ENCODE measurements around the gene NSG2. TPM values are rescaled to one million over a fixed set of nuclear protein-coding genes. Genes with fewer than 3 reads are reported as not detected.

NSG2 gene
- polyA plus RNA-seq, 1 experiment = not detected

DNA sequence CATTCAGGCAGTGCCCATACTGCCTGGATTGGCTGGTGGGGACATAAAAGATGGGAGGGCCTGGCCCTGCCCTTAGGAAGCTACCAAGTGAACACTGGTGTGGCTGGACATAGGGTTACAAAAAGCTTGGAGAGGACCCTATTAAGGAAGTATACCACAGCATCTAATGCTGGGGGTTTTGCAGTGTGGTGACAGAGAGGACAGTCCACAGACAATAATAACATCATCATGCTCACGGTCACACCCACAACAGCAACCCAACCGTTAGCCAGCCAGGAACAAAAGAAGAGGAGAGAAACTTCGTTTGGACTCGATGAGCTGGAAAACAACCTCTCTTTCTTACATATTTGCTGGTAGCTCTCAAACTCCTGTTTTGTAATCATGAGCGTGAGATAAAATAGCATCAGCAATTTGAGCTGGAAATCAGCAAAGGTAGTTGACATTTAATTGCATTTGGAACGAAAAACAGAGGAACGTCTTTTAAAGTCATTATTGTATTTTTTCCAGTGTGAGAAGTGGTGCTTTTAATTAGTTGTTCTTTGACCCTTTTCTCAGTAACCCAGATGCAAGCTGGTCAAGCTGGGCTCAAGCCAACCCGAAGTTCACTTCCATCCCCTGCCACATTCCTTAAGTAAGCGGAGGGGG is 73.4 kb downstream of the NSG2 start:
- ChIA-PET CTCF (interaction anchor here (1.0 kb wide), 1 partner anchor 193 kb away, joined by 3 read pairs; no protein-coding TSS in a partner anchor), POLR2A (no interaction called here)
- no peak for DNase-seq (ENCODE audit: low read depth, low spot score)
- Histone ChIP-seq H3K27ac (ENCODE audit: low read depth, low read length) (no peak overlapping the region), H3K27me3 (ENCODE audit: control insufficient read depth, insufficient read depth, low read length) (no peaks in the 10 kb centered on the region), H3K4me3 (ENCODE audit: low read depth, low read length) (no peak overlapping the region), H3K9me3 (ENCODE audit: control insufficient read depth, insufficient read depth, low read length) (no peaks in the 10 kb centered on the region)
- TF ChIP-seq, protein P1, sequence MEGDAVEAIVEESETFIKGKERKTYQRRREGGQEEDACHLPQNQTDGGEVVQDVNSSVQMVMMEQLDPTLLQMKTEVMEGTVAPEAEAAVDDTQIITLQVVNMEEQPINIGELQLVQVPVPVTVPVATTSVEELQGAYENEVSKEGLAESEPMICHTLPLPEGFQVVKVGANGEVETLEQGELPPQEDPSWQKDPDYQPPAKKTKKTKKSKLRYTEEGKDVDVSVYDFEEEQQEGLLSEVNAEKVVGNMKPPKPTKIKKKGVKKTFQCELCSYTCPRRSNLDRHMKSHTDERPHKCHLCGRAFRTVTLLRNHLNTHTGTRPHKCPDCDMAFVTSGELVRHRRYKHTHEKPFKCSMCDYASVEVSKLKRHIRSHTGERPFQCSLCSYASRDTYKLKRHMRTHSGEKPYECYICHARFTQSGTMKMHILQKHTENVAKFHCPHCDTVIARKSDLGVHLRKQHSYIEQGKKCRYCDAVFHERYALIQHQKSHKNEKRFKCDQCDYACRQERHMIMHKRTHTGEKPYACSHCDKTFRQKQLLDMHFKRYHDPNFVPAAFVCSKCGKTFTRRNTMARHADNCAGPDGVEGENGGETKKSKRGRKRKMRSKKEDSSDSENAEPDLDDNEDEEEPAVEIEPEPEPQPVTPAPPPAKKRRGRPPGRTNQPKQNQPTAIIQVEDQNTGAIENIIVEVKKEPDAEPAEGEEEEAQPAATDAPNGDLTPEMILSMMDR (IDR thresholded peaks at IDR 0.05; ENCODE audit: low read depth, low read length) = no peak

- ChIA-PET CTCF (interaction anchor here (1.0 kb wide), 1 partner anchor 192 kb away, joined by 3 read pairs; no protein-coding TSS in a partner anchor), POLR2A (no interaction called here)
- no peaks in the 10 kb centered on the region for H3K9me3 ChIP-seq (ENCODE audit: control insufficient read depth, insufficient read depth, low read length)
- DNase-seq (ENCODE audit: low read depth, low spot score) = no peak
- H3K4me3 ChIP-seq (ENCODE audit: low read depth, low read length) = no peak overlapping the region
- TF ChIP-seq, protein P1 (IDR thresholded peaks at IDR 0.05; ENCODE audit: low read depth, low read length) = no peak
- H3K27me3 ChIP-seq (ENCODE audit: control insufficient read depth, insufficient read depth, low read length) = no peaks in the 10 kb centered on the region
- no peak overlapping the region for H3K27ac ChIP-seq (ENCODE audit: low read depth, low read length)
Measured at GRCh38 chr5:174119468-174119881, 74.0 kb downstream of the NSG2 start.

DNA sequence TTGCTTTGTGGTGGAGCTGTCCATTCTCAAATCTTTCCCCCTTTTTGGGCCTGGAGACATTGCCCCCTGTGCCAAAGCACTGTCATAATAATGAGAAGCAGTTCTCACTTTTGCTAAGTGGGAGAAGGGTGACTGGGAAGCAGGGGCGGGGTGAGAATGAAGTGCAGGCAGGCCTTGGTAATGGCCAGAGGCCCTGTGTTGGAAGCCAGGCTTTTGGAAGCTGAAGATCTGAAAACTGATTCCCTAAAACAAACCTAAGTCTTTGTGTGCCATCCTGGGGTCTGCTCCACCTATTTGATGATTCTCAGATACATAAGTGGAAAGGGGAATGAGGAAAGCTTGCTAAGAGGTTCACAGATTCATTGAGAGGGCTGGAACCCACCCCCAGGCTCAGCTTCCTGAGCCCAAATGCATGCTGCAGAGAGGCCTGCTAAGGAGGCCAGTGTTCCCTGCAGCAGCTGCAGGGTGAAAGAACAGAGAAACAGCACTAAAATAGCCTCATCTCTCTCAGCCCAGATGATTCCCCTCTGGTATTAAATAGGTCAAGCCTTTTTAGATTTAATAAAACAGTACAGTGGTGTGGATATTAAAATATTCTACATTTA is 75.0 kb downstream of the NSG2 start:
- H3K27ac ChIP-seq (ENCODE audit: low read depth, low read length) = no peak overlapping the region
- DNase-seq (ENCODE audit: low read depth, low spot score) = no peak
- ChIA-PET CTCF (no interaction called here), POLR2A (no interaction called here)
- H3K27me3 ChIP-seq (ENCODE audit: control insufficient read depth, insufficient read depth, low read length) = no peaks in the 10 kb centered on the region
- TF ChIP-seq, protein P1 (IDR thresholded peaks at IDR 0.05; ENCODE audit: low read depth, low read length) = no peak
- no peaks in the 10 kb centered on the region for H3K9me3 ChIP-seq (ENCODE audit: control insufficient read depth, insufficient read depth, low read length)
- no peak overlapping the region for H3K4me3 ChIP-seq (ENCODE audit: low read depth, low read length)

- H3K9me3 ChIP-seq (ENCODE audit: control insufficient read depth, insufficient read depth, low read length) = no peaks in the 10 kb centered on the region
- no peak for DNase-seq (ENCODE audit: low read depth, low spot score)
- CTCF ChIA-PET = no interaction called here
- TF ChIP-seq, protein P1 (IDR thresholded peaks at IDR 0.05; ENCODE audit: low read depth, low read length) = no peak
- H3K27me3 ChIP-seq (ENCODE audit: control insufficient read depth, insufficient read depth, low read length) = no peaks in the 10 kb centered on the region
- no peak overlapping the region for H3K27ac ChIP-seq (ENCODE audit: low read depth, low read length)
- no peak overlapping the region for H3K4me3 ChIP-seq (ENCODE audit: low read depth, low read length)
- POLR2A ChIA-PET = no interaction called here
Measured at GRCh38 chr5:174134545-174134944, 89.0 kb downstream of the NSG2 start.

DNA sequence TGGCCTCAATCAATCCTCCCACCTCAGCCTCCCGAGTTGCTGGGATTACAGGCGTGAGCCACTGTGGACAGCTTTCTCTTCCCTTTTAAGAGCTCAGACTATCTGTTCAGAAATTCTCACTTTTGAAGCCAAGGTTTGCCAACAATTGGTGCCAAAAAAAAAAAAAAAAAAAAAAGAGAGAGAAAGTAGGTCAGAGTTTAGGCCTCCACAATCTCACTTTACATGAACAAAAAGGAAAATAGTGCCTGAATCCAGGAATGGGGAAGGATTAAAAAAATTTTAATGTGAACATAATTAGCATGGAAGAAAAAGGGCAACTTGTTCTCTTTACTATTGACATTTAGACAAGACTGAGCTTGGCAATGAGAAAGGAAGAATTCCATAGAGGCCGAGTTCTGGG is 94.1 kb downstream of the NSG2 start:
- no peaks in the 10 kb centered on the region for H3K9me3 ChIP-seq (ENCODE audit: control insufficient read depth, insufficient read depth, low read length)
- ChIA-PET CTCF (no interaction called here), POLR2A (interaction anchor here (0.7 kb wide), 1 partner anchor 132 kb away, joined by 5 read pairs; no protein-coding TSS in a partner anchor)
- H3K4me3 ChIP-seq (ENCODE audit: low read depth, low read length) = no peak overlapping the region
- TF ChIP-seq, protein P1 (IDR thresholded peaks at IDR 0.05; ENCODE audit: low read depth, low read length) = no peak
- no peaks in the 10 kb centered on the region for H3K27me3 ChIP-seq (ENCODE audit: control insufficient read depth, insufficient read depth, low read length)
- DNase-seq (ENCODE audit: low read depth, low spot score) = no peak
- no peak overlapping the region for H3K27ac ChIP-seq (ENCODE audit: low read depth, low read length)

Measured in AG04450 (cell line).